Hepatocyte (in vitro differentiated cells): ENCODE measurements around the gene RPUSD4. TPM values are rescaled to one million over a fixed set of nuclear protein-coding genes. Genes with fewer than 3 reads are reported as not detected.

Experiments used
- DNase-seq: peaks from one replicate; pipeline ENCODE4 v3.0.0-alpha.2; 2016; ENCODE audit warnings: low spot score
- H2AFZ ChIP-seq: fragments of 200-600 bp; sonication (generic); 2 replicates; pipeline ENCODE4 v1.6.0; 2016; ENCODE audit warnings: antibody characterized with exemption, mild to moderate bottlenecking
- H3K27ac ChIP-seq: fragments of 200-600 bp; sonication (generic); 2 replicates; pipeline ENCODE4 v1.5.1; 2016; ENCODE audit warnings: mild to moderate bottlenecking
- H3K27me3 ChIP-seq: fragments of 200-600 bp; sonication (generic); 2 replicates; pipeline ENCODE4 v1.6.1; 2016
- H3K36me3 ChIP-seq: fragments of 200-600 bp; sonication (generic); replicated peaks from 2 replicates; pipeline ENCODE4 v1.5.1; 2016; ENCODE audit warnings: low read depth; ENCODE audit not compliant: insufficient read depth
- H3K4me1 ChIP-seq: fragments of 200-600 bp; sonication (generic); 2 replicates; pipeline ENCODE4 v1.5.1; 2016; ENCODE audit warnings: mild to moderate bottlenecking, moderate library complexity; ENCODE audit not compliant: insufficient read depth
- H3K4me2 ChIP-seq: fragments of 200-600 bp; sonication (generic); 2 replicates; pipeline ENCODE4 v1.6.0; 2016
- H3K4me3 ChIP-seq: fragments of 200-600 bp; sonication (generic); 2 replicates; pipeline ENCODE4 v1.5.1; 2016; ENCODE audit warnings: mild to moderate bottlenecking
- H3K79me2 ChIP-seq: fragments of 200-600 bp; sonication (generic); 2 replicates; pipeline ENCODE4 v1.6.0; 2017; ENCODE audit warnings: mild to moderate bottlenecking
- H3K9me2 ChIP-seq: fragments of 200-600 bp; sonication (generic); replicated peaks from 2 replicates; pipeline ENCODE4 v1.6.0; 2017; ENCODE audit warnings: mild to moderate bottlenecking; ENCODE audit not compliant: insufficient read depth
- H3K9me3 ChIP-seq: fragments of 200-600 bp; sonication (generic); 2 replicates; pipeline ENCODE4 v1.5.1; 2016; ENCODE audit warnings: low read depth, mild to moderate bottlenecking
- H4K20me1 ChIP-seq: fragments of 200-600 bp; sonication (generic); 2 replicates; pipeline ENCODE4 v1.6.0; 2016; ENCODE audit warnings: mild to moderate bottlenecking; ENCODE audit not compliant: insufficient read depth, poor library complexity, severe bottlenecking
- CTCF ChIP-seq: fragments of 200-600 bp; sonication (generic); IDR thresholded peaks from 2 replicates; pipeline ENCODE4 v1.5.1; 2016; ENCODE audit warnings: antibody characterized with exemption, mild to moderate bottlenecking; ENCODE audit not compliant: poor library complexity
- EZH2 ChIP-seq: fragments of 200-600 bp; sonication (generic); IDR thresholded peaks from 2 replicates; pipeline ENCODE4 v1.6.1; 2016; ENCODE audit warnings: antibody characterized with exemption, mild to moderate bottlenecking, borderline replicate concordance
- EZH2phosphoT487 ChIP-seq: fragments of 200-600 bp; sonication (generic); IDR thresholded peaks from one replicate; pipeline ENCODE4 v1.6.1; 2018; ENCODE audit warnings: antibody characterized with exemption, mild to moderate bottlenecking, low read depth, moderate library complexity; ENCODE audit not compliant: unreplicated experiment, severe bottlenecking
- WGBS: methylation state at CpG from one replicate; pipeline ENCODE4 v1.1.6; 2016; ENCODE audit warnings: low lambda C conversion rate; ENCODE audit errors: missing lambda C conversion rate; 5-methylcytosine and 5-hydroxymethylcytosine counted together
- polyA plus RNA-seq: library from polyadenylated mRNA; unstranded; fragments of >200 nt; fragmentation: Nextera tagmentation; extraction: Ambion mirVana; gene quantifications from 2 replicates; pipeline ENCODE4 v1.2.1, GENCODE V29; 2016
- total RNA-seq: library from RNA; depleted of rRNA; stranded (reverse); fragments of >200 nt; gene quantifications from 2 replicates; pipeline ENCODE4 v1.2.3, GENCODE V29; 2014

Gene RPUSD4
- total and polyA plus RNA-seq, 2 experiments from 2014 or later = 16.5 to 26.4 TPM

DNA sequence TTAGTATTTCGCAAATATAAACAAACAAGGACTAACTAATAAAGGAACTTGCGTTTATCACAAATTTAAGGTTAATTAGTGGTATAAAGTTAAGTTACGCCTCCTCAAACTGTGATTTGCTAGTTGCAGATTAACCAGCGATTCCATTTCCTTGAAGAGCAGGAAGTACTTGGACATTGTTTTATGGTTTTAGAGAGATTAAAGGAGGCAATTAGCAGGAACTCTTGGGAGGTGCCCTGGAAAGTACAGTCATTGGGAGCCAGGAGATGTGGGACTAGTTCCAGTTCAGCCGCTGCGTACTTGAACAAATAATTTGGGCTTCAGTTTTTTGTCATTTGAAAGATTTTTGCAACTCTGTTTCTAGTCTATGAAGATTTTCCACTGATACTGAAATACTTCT, 3.4 kb upstream of the RPUSD4 start:
- Histone ChIP-seq H3K9me3 (no peaks in the 10 kb centered on the region), H3K9me2 (no peaks in the 10 kb centered on the region), H3K27ac (peak overlapping the region; percentile 72), H3K4me1 (peaks cover 7% of the 10 kb centered on the region), H3K4me2 (peak overlapping the region; percentile 63), H4K20me1 (no peaks in the 10 kb centered on the region), H3K27me3 (no peaks in the 10 kb centered on the region), H3K79me2 (peaks cover 80% of the 10 kb centered on the region), H2AFZ (no peak overlapping the region), H3K36me3 (no peaks in the 10 kb centered on the region), H3K4me3 (no peak overlapping the region)
- no peak for TF ChIP-seq EZH2phosphoT487
- WGBS = 47% methylated on average over 6 of the region's 6 CpGs
- DNase-seq = peak; percentile 47

DNA sequence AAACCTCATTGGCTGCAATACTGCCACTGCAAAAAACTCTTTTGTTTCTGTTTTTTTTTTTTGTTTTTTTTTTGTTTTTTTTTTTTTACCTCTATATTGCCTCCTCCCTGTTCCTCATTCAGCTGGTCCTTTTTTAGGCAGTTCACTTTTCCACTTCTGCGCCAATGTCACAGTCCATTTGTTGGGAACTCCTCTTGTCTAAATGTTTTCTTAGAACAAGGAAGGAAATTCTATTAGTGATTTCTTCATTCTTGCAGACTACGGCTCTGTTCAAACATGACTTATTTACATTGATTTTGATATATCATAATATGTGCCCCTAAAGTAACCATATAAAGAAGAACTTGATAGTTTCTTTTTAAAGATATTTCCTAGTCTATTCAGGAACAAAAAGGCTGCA, 3.0 kb upstream of the RPUSD4 start:
- H3K4me1 ChIP-seq = peaks cover 7% of the 10 kb centered on the region
- peaks cover 80% of the 10 kb centered on the region for H3K79me2 ChIP-seq
- H3K9me2 ChIP-seq = no peaks in the 10 kb centered on the region
- no peaks in the 10 kb centered on the region for H3K36me3 ChIP-seq
- no peaks in the 10 kb centered on the region for H3K27me3 ChIP-seq
- peak overlapping the region; percentile 35 for H3K4me2 ChIP-seq
- TF ChIP-seq EZH2phosphoT487 (no peak), CTCF (no peak), EZH2 (no peak)
- no peak for DNase-seq
- H3K4me3 ChIP-seq = no peak overlapping the region
- 56% methylated on average over 2 of the region's 2 CpGs for WGBS
- no peaks in the 10 kb centered on the region for H4K20me1 ChIP-seq
- H3K9me3 ChIP-seq = no peaks in the 10 kb centered on the region
- peak overlapping the region; percentile 5 for H3K27ac ChIP-seq
- H2AFZ ChIP-seq = no peak overlapping the region

DNA sequence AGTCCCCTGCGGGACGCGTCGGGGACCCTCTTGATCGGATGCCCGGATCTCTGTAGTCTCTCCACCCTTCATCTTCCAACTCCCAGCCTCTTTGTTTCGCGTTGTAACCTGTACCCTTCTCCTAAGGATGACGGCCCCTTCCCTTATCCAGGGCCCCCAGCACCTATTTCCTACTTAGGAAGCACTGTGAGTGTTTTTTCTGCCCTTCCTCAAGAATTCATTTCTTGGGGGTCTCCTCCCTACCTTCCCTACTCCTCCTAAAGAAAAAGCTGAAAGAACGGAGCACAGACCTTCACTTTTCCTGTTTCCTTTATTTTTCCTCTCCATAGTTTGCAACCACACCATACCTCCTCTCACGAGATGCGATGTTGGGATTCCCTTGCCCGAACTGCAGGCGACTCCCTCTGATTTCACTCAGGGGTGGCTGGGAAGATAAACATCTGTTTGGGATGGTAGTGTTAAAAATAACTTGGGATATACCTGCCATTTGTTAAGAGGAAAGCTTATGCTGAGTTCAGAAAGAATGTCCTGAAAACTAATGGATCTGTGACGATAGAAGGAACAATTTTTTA, 725 bp upstream of the RPUSD4 start:
- peaks cover 62% of the 10 kb centered on the region for H3K79me2 ChIP-seq
- 4% methylated on average over 15 of the region's 15 CpGs for WGBS
- H3K9me2 ChIP-seq = no peaks in the 10 kb centered on the region
- peak overlapping the region; percentile 83 for H3K4me2 ChIP-seq
- H3K4me3 ChIP-seq = peak overlapping the region; percentile 54
- no peak for DNase-seq
- H4K20me1 ChIP-seq = no peaks in the 10 kb centered on the region
- no peak for TF ChIP-seq EZH2phosphoT487
- no peak for TF ChIP-seq EZH2
- no peak for TF ChIP-seq CTCF
- H3K27me3 ChIP-seq = no peaks in the 10 kb centered on the region
- H3K36me3 ChIP-seq = no peaks in the 10 kb centered on the region
- H3K4me1 ChIP-seq = peaks cover 7% of the 10 kb centered on the region
- no peaks in the 10 kb centered on the region for H3K9me3 ChIP-seq
- H2AFZ ChIP-seq = peak overlapping the region; percentile 65
- H3K27ac ChIP-seq = peak overlapping the region; percentile 66

GRCh38 chr11:126210871-126211235, 597 bp downstream of the RPUSD4 start:
- H4K20me1 ChIP-seq = no peaks in the 10 kb centered on the region
- peak overlapping the region; percentile 83 for H3K27ac ChIP-seq
- no peaks in the 10 kb centered on the region for H3K27me3 ChIP-seq
- H3K36me3 ChIP-seq = no peaks in the 10 kb centered on the region
- no peak for DNase-seq
- WGBS = 3% methylated on average over 20 of the region's 20 CpGs
- no peaks in the 10 kb centered on the region for H3K9me3 ChIP-seq
- TF ChIP-seq EZH2phosphoT487 (no peak), EZH2 (no peak), CTCF (no peak)
- H3K4me3 ChIP-seq = peak overlapping the region; percentile 94
- peak overlapping the region; percentile 96 for H2AFZ ChIP-seq
- peaks cover 48% of the 10 kb centered on the region for H3K79me2 ChIP-seq
- H3K9me2 ChIP-seq = no peaks in the 10 kb centered on the region
- H3K4me2 ChIP-seq = peak overlapping the region; percentile 96
- H3K4me1 ChIP-seq = peaks cover 7% of the 10 kb centered on the region
